SK-N-SH (cell line): ENCODE results near the gene POC5.

ENCODE experiments used
- GABPA ChIP-seq: IDR thresholded peaks from 2 replicates; pipeline ENCODE4 v1.4.0; 2012; ENCODE audit warnings: low read depth, mild to moderate bottlenecking
- POLR2AphosphoS5 ChIP-seq: IDR thresholded peaks from 2 replicates; pipeline ENCODE4 v1.6.1; 2012; ENCODE audit warnings: low read depth, low read length
- RXRA ChIP-seq: IDR thresholded peaks from 2 replicates; pipeline ENCODE4 v1.4.0; 2012; ENCODE audit warnings: low read depth, mild to moderate bottlenecking, borderline replicate concordance
- TAF1 ChIP-seq: IDR thresholded peaks from 2 replicates; pipeline ENCODE4 v1.6.1; 2012; ENCODE audit warnings: low read depth, mild to moderate bottlenecking, low read length, moderate library complexity, borderline replicate concordance
- TCF12 ChIP-seq: IDR thresholded peaks from 2 replicates; pipeline ENCODE4 v1.4.0; 2012
- TF ChIP-seq, protein P1 (sequence below): fragments of 200-600 bp; sonication (generic); IDR thresholded peaks from 2 replicates; pipeline ENCODE4 v1.6.1; 2017; ENCODE audit warnings: antibody characterized with exemption, mild to moderate bottlenecking, moderate library complexity
- TF ChIP-seq, protein P2 (sequence below): IDR thresholded peaks from 2 replicates; pipeline ENCODE4 v1.6.1; 2012; ENCODE audit warnings: mild to moderate bottlenecking, low read depth, low read length, moderate library complexity
- TF ChIP-seq, protein P3 (sequence below): IDR thresholded peaks from 2 replicates; pipeline ENCODE4 v1.4.0; 2012; ENCODE audit warnings: low read depth

DNA sequence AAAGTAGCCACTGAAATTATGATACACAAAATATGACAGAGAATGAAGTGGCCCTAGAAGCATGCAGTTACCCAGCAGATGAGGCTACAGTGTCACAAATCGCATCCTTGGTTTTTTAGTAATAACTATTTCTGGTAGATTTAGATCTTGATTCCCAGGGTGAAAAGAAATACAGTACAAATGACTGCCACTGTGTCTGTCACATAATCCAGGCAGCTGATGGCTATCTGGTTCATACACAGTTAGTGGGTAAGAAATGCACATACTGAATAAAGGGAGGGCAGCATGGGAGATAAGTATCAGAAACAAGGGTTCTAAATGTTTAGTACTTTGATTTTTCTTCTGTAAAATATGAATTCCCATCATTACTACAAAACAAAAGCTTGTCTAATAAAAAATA lies 41.5 kb downstream of the POC5 start:
- TF ChIP-seq, protein P1, sequence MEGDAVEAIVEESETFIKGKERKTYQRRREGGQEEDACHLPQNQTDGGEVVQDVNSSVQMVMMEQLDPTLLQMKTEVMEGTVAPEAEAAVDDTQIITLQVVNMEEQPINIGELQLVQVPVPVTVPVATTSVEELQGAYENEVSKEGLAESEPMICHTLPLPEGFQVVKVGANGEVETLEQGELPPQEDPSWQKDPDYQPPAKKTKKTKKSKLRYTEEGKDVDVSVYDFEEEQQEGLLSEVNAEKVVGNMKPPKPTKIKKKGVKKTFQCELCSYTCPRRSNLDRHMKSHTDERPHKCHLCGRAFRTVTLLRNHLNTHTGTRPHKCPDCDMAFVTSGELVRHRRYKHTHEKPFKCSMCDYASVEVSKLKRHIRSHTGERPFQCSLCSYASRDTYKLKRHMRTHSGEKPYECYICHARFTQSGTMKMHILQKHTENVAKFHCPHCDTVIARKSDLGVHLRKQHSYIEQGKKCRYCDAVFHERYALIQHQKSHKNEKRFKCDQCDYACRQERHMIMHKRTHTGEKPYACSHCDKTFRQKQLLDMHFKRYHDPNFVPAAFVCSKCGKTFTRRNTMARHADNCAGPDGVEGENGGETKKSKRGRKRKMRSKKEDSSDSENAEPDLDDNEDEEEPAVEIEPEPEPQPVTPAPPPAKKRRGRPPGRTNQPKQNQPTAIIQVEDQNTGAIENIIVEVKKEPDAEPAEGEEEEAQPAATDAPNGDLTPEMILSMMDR = no peak
- TF ChIP-seq, protein P2, sequence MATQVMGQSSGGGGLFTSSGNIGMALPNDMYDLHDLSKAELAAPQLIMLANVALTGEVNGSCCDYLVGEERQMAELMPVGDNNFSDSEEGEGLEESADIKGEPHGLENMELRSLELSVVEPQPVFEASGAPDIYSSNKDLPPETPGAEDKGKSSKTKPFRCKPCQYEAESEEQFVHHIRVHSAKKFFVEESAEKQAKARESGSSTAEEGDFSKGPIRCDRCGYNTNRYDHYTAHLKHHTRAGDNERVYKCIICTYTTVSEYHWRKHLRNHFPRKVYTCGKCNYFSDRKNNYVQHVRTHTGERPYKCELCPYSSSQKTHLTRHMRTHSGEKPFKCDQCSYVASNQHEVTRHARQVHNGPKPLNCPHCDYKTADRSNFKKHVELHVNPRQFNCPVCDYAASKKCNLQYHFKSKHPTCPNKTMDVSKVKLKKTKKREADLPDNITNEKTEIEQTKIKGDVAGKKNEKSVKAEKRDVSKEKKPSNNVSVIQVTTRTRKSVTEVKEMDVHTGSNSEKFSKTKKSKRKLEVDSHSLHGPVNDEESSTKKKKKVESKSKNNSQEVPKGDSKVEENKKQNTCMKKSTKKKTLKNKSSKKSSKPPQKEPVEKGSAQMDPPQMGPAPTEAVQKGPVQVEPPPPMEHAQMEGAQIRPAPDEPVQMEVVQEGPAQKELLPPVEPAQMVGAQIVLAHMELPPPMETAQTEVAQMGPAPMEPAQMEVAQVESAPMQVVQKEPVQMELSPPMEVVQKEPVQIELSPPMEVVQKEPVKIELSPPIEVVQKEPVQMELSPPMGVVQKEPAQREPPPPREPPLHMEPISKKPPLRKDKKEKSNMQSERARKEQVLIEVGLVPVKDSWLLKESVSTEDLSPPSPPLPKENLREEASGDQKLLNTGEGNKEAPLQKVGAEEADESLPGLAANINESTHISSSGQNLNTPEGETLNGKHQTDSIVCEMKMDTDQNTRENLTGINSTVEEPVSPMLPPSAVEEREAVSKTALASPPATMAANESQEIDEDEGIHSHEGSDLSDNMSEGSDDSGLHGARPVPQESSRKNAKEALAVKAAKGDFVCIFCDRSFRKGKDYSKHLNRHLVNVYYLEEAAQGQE = no peak
- TF ChIP-seq GABPA (no peak), TCF12 (no peak), POLR2AphosphoS5 (no peak), TAF1 (no peak), RXRA (no peak)
- TF ChIP-seq, protein P3, sequence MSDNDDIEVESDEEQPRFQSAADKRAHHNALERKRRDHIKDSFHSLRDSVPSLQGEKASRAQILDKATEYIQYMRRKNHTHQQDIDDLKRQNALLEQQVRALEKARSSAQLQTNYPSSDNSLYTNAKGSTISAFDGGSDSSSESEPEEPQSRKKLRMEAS = no peak
